Activated T-helper 1 cell treated with anti-CD3 and anti-CD28 coated beads, Interleukin-2, amount 50 U/mL, for 16 hours (primary cell): ENCODE results near the gene TM6SF1.

ENCODE experiments used
- DNase-seq, 2 donors: peaks; one replicate each; pipeline ENCODE4 v3.0.0-alpha.2; 2020; ENCODE audit warnings: low read depth in 1 of 2, low spot score in 1 of 2

TM6SF1 gene

DNA sequence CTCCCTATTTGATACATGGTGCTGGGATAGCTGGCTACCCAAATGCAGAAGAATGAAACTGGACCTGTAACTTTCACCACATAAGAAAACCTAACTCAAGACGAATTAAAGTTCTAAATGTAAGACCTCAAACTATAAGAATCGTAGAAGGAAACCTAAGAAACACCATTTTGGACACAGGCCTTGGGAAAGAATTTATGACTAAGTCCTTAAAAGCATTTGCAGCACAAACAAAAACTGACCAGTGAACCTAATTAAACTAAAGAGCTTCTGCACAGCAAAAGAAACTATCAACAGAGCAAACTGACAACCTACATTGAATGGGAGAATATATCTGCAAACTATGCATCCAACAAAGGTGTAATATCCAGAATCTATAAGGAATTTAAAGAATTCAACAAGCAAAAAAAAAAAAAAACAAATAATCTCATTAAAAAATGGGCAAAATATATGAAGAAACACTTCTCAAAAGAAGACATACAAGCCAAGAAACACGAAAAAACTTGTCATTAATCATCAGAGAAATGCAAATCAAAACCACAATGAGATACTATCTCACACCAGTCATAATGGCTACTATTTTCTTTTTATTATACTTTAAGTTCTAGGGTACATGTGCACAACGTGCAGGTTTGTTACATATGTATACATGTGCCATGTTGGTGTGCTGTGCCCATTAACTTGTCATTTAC is 63.2 kb downstream of the TM6SF1 start:
- no peak for DNase-seq

DNA sequence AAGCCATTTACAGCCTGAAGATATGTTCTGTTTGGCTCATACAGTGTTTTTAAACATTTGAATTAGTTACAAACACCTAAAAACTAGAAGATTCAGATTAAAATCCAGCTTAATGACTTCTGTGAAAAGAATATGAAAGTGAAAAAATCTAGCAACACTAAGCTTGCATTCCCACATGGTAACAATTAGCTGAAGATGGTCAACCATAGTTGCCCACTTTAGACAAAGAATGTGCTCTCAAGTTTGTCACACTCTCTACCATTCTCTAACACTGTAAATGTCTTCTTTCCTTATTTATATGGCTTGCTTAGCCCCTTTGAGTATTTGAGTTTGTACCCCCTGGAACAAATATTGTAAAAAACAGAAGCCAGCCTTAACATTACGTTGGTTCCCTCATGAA is 67.4 kb downstream of the TM6SF1 start:
- no peak for DNase-seq

DNA sequence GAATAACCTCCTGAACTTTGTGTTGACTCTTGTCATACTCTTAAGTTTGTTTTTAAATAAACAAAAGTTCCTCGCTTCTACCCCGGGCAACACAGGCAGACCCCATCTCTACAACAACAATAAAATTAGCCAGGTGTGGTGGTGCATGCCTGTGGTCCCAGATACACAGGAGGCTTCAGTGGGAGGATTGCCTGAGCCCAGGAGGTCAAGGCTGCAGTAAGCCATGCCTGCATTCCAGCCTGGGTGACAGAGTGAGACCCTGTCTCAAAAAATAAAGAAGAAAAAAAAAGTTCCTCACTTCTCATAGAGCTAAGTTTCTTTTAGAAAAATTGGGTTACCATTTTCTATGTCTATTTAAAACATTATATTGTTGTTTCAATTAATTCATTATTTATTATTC is 70.9 kb downstream of the TM6SF1 start:
- DNase-seq, result no peak

DNA sequence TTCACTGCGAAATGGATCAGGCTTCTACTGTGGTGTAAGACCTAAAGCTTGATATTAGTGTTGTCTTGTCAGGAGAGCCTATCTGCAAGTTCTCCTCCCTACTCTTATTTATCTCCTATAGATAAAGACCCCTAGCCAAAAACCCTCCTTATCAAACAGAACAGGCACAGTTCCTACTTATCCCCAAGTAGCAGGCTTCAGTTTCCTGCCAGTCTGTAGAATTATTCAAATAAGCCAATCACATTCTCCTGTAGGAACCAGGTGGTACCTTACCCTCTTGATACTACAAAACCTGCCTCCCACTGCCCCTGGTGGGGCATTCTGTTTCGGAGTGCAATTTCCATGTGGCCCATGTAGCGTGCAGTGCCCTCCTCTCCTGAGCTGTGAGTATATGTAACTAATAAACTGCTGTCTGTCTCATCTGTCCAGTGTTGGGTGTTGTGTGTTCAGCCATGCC is 71.5 kb downstream of the TM6SF1 start:
- DNase-seq, result no peak

DNA sequence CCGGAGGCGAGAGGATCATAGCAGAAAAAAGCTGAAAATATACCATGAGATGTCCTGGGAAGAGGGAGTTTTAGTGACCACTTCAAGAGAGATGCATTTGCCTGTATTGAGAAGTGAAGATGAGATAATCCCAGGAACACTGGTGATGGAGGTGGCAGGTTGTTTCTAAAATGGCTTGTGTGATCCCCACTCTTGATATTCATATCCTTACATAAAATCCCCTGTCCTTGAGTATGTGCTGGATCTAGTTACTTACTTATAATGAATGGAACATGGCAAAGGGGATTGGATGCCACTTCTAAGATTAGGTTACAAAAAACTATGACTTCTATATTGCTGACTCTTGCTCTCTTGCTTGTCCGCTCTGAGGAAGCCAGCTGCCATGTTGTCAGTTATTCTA is 78.1 kb downstream of the TM6SF1 start:
- no peak for DNase-seq
